GM12892 (cell line): ENCODE data around the gene PLBD1.

Experiments
- DNase-seq: peaks from one replicate; pipeline ENCODE4 v3.0.0; 2011; ENCODE audit not compliant: insufficient read length
- FAIRE-seq: peaks from 2 replicates; lab custom pipeline; 2011; peaks lifted over from hg19 to GRCh38; lab: Jason Lieb, UNC
- POLR2A ChIP-seq: IDR thresholded peaks from 2 replicates; pipeline ENCODE4 v1.6.1; 2011; ENCODE audit warnings: low read depth, low read length, control low read depth
- POLR2AphosphoS5 ChIP-seq: IDR thresholded peaks from 2 replicates; pipeline ENCODE4 v1.6.1; 2011; ENCODE audit warnings: low read depth, low read length, control low read depth
- TAF1 ChIP-seq: IDR thresholded peaks from 2 replicates; pipeline ENCODE4 v1.6.1; 2011; ENCODE audit warnings: low read depth, mild to moderate bottlenecking, control low read depth, low read length, borderline replicate concordance

PLBD1 gene

GRCh38 chr12:14591719-14592118, 24.0 kb upstream of the PLBD1 start:
- FAIRE-seq (no peak), DNase-seq (no peak)
- TF ChIP-seq POLR2A, result no peak
- TF ChIP-seq POLR2AphosphoS5, result no peak
- no peak for TF ChIP-seq TAF1

- no peak for DNase-seq
- no peak for FAIRE-seq
- no peak for TF ChIP-seq POLR2AphosphoS5
- TF ChIP-seq POLR2A, result no peak
- no peak for TF ChIP-seq TAF1
These were observed 21.7 kb upstream of the PLBD1 start for GRCh38 chr12:14589169-14590004.

GRCh38 chr12:14588571-14588970, 20.9 kb upstream of the PLBD1 start:
- TF ChIP-seq TAF1 (no peak), POLR2AphosphoS5 (no peak), POLR2A (no peak)
- no peak for DNase-seq
- no peak for FAIRE-seq

GRCh38 chr12:14578646-14579045, 11.0 kb upstream of the PLBD1 start:
- no peak for DNase-seq
- TF ChIP-seq POLR2A (no peak), POLR2AphosphoS5 (no peak), TAF1 (no peak)
- no peak for FAIRE-seq

- no peak for FAIRE-seq
These were observed 9.7 kb upstream of the PLBD1 start for GRCh38 chr12:14577344-14577743.

GRCh38 chr12:14576896-14577295, 9.2 kb upstream of the PLBD1 start:
- TF ChIP-seq TAF1 (no peak), POLR2AphosphoS5 (no peak), POLR2A (no peak)
- FAIRE-seq, result no peak
- no peak for DNase-seq

More at GRCh38 chr12:14577344-14577743, 9.7 kb upstream of the PLBD1 start:
- no peak for DNase-seq
- no peak for TF ChIP-seq POLR2A
- no peak for TF ChIP-seq POLR2AphosphoS5
- no peak for TF ChIP-seq TAF1

- no peak for TF ChIP-seq TAF1
- TF ChIP-seq POLR2A, result no peak
- no peak for TF ChIP-seq POLR2AphosphoS5
- FAIRE-seq, result no peak
- no peak for DNase-seq
These were observed 7.9 kb upstream of the PLBD1 start for GRCh38 chr12:14575585-14575984.

- FAIRE-seq (no peak), DNase-seq (no peak)
- TF ChIP-seq POLR2A, result no peak
- no peak for TF ChIP-seq TAF1
- no peak for TF ChIP-seq POLR2AphosphoS5
These were observed 5.4 kb upstream of the PLBD1 start for GRCh38 chr12:14573118-14573517.

GRCh38 chr12:14572401-14572800, 4.7 kb upstream of the PLBD1 start:
- TF ChIP-seq TAF1, result no peak
- no peak for DNase-seq
- no peak for FAIRE-seq

GRCh38 chr12:14571779-14572178, 4.1 kb upstream of the PLBD1 start:
- no peak for DNase-seq
- TF ChIP-seq POLR2AphosphoS5 (no peak), POLR2A (no peak), TAF1 (no peak)
- no peak for FAIRE-seq

GRCh38 chr12:14570231-14570630, 2.5 kb upstream of the PLBD1 start:
- no peak for DNase-seq
- no peak for FAIRE-seq
- TF ChIP-seq TAF1 (no peak), POLR2A (no peak), POLR2AphosphoS5 (no peak)

GRCh38 chr12:14564336-14564959, 3.2 kb downstream of the PLBD1 start:
- FAIRE-seq, result no peak
- no peak for TF ChIP-seq TAF1
- TF ChIP-seq POLR2AphosphoS5, result no peak
- TF ChIP-seq POLR2A, result no peak

GRCh38 chr12:14563046-14563445, 4.6 kb downstream of the PLBD1 start:
- no peak for TF ChIP-seq POLR2A
- TF ChIP-seq TAF1, result no peak
- TF ChIP-seq POLR2AphosphoS5, result no peak
- no peak for FAIRE-seq
- DNase-seq, result no peak

More at GRCh38 chr12:14564336-14564959, 3.2 kb downstream of the PLBD1 start:
- DNase-seq, result no peak
